ENCODE results near the gene NTRK1. TPM values are rescaled to one million over a fixed set of nuclear protein-coding genes. Genes with fewer than 3 reads are reported as not detected.

Gene NTRK1
- polyA plus RNA-seq, 2 donors, result 0.06 to 0.08 TPM

DNA sequence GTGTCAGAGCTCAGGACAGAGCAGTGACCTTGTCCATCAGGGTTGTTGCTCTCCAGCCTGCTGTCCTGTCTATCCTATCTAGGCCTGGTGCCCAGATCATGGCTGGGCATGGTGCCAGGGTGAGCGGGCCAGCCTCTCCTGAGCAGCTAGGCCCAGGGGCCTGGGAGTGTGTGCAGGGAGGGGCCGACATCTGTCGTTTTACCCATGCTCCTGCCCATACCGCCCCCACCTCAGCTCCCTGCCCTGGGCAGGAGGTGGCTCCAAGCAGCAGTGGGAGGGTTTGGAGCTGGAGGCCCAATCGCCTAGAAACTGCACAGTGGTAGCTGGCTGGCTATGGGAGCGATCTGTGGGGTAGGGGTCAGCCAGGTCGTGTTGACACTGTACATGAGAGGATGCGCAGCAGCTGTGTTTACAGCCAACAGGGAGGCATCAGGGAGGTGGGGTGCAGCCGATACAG lies 8.2 kb upstream of the NTRK1 start:
- Histone ChIP-seq H3K27me3 (ENCODE audit: control insufficient read depth in 1 of 2, insufficient read depth in 2 of 2, low read length in 2 of 2) (peaks cover 0 to 4% of the 10 kb centered on the region in 2 donors), H3K36me3 (ENCODE audit: control insufficient read depth in 2 of 2, insufficient read depth in 2 of 2, low read length in 1 of 2) (no peaks in the 10 kb centered on the region), H3K27ac (ENCODE audit: low read depth in 2 of 2, low read length in 1 of 2) (no peak overlapping the region), H3K9me3 (ENCODE audit: control insufficient read depth in 2 of 2, insufficient read depth in 1 of 2, low read depth in 1 of 2, low read length in 1 of 2) (peaks cover 0 to 4% of the 10 kb centered on the region in 2 donors), H3K4me1 (ENCODE audit: control insufficient read depth in 2 of 2, insufficient read depth in 2 of 2, low read length in 1 of 2) (peaks cover 4 to 8% of the 10 kb centered on the region in 2 donors), H3K4me3 (ENCODE audit: low read depth in 1 of 2, low read length in 2 of 2) (no peak overlapping the region)
- 39 to 43% methylated on average over 9 of the region's 9 CpGs for WGBS, 2 donors

DNA sequence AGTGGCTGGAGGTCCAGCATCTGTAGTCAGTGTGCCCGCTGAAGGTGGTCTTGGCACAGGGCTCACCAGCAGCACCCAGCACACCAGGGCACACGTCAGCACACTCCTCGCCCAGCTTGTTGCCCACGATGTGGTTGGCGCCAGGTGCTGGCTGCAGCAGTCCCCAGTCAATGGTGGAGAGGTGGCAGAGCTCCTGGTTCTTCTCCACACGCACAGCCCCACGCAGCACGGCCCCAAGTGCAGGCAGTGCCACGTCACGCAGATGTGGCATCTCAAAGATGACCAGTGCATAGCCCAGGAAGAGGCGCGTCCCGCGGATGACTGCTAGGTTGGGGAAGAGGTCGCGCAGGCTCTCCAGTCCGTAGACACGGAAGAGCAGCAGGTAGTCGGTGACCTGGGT lies 6.9 kb upstream of the NTRK1 start:
- Histone ChIP-seq H3K9me3 (ENCODE audit: control insufficient read depth in 2 of 2, insufficient read depth in 1 of 2, low read depth in 1 of 2, low read length in 1 of 2) (peaks cover 0 to 4% of the 10 kb centered on the region in 2 donors), H3K27ac (ENCODE audit: low read depth in 2 of 2, low read length in 1 of 2) (no peak overlapping the region), H3K36me3 (ENCODE audit: control insufficient read depth in 2 of 2, insufficient read depth in 2 of 2, low read length in 1 of 2) (no peaks in the 10 kb centered on the region), H3K4me1 (ENCODE audit: control insufficient read depth in 2 of 2, insufficient read depth in 2 of 2, low read length in 1 of 2) (peaks cover 4 to 8% of the 10 kb centered on the region in 2 donors), H3K4me3 (ENCODE audit: low read depth in 1 of 2, low read length in 2 of 2) (no peak overlapping the region), H3K27me3 (ENCODE audit: control insufficient read depth in 1 of 2, insufficient read depth in 2 of 2, low read length in 2 of 2) (peaks cover 3% of the 10 kb centered on the region in 2 donors)
- WGBS, 2 donors, result 95 to 96% methylated on average over 19 of the region's 19 CpGs

DNA sequence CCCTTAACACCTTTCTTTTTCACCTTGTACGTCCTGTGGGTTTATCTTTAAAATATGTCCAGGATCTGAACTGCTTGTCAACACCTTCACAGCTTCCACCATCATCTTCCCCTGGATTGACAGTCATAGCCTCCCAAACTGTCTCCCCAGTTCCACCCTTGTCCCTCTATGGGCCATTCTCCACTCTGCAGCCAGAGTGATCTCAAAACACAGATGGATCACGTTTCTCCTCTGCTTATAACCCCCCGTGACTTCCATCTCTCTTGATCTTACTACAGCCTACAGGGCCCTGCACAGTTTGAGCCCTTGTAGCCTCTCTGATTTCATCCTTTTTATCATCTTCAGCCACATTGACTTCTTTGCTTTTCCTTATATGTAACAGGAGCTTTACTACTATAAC lies 6.0 kb upstream of the NTRK1 start:
- peaks cover 5 to 8% of the 10 kb centered on the region in 2 donors for H3K4me1 ChIP-seq (ENCODE audit: control insufficient read depth in 2 of 2, insufficient read depth in 2 of 2, low read length in 1 of 2)
- WGBS, 2 donors, result 58 to 71% methylated on average over 3 of the region's 3 CpGs
- peaks cover 3 to 5% of the 10 kb centered on the region in 2 donors for H3K27me3 ChIP-seq (ENCODE audit: control insufficient read depth in 1 of 2, insufficient read depth in 2 of 2, low read length in 2 of 2)
- H3K4me3 ChIP-seq (ENCODE audit: low read depth in 1 of 2, low read length in 2 of 2), result no peak overlapping the region
- H3K36me3 ChIP-seq (ENCODE audit: control insufficient read depth in 2 of 2, insufficient read depth in 2 of 2, low read length in 1 of 2), result no peaks in the 10 kb centered on the region
- peaks cover 0 to 4% of the 10 kb centered on the region in 2 donors for H3K9me3 ChIP-seq (ENCODE audit: control insufficient read depth in 2 of 2, insufficient read depth in 1 of 2, low read depth in 1 of 2, low read length in 1 of 2)
- no peak overlapping the region for H3K27ac ChIP-seq (ENCODE audit: low read depth in 2 of 2, low read length in 1 of 2)

DNA sequence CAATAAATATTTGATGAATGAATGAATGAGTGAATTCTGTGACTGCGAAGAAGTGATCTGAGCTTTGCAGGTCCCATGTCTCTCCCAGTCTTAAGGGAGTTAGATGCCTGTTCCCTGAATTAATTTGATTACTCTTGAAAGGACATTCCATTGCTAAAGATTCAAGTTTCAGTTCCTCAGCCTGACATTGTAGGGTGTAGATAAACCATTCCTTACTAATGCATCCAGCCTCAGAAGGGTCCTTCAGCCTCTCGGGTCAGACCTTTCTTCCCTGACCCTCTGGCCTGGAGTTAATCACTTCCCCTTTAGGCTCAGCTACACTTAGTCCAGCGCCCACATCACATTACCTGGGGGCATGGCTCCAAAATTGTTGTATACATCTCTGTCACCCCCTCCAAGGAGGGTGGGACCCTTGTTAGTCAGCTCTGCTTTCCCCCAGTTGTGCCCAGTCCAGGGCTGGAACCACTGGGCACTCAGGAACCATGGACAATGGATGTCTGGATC lies 4.3 kb upstream of the NTRK1 start:
- H3K36me3 ChIP-seq (ENCODE audit: control insufficient read depth in 2 of 2, insufficient read depth in 2 of 2, low read length in 1 of 2), result no peaks in the 10 kb centered on the region
- no peak overlapping the region for H3K27ac ChIP-seq (ENCODE audit: low read depth in 2 of 2, low read length in 1 of 2)
- WGBS, 2 donors, result 75 to 77% methylated on average over 3 of the region's 3 CpGs
- H3K4me1 ChIP-seq (ENCODE audit: control insufficient read depth in 2 of 2, insufficient read depth in 2 of 2, low read length in 1 of 2), result peaks cover 7 to 14% of the 10 kb centered on the region in 2 donors
- peaks cover 3 to 5% of the 10 kb centered on the region in 2 donors for H3K27me3 ChIP-seq (ENCODE audit: control insufficient read depth in 1 of 2, insufficient read depth in 2 of 2, low read length in 2 of 2)
- H3K9me3 ChIP-seq (ENCODE audit: control insufficient read depth in 2 of 2, insufficient read depth in 1 of 2, low read depth in 1 of 2, low read length in 1 of 2), result peaks cover 0 to 4% of the 10 kb centered on the region in 2 donors
- no peak overlapping the region for H3K4me3 ChIP-seq (ENCODE audit: low read depth in 1 of 2, low read length in 2 of 2)

DNA sequence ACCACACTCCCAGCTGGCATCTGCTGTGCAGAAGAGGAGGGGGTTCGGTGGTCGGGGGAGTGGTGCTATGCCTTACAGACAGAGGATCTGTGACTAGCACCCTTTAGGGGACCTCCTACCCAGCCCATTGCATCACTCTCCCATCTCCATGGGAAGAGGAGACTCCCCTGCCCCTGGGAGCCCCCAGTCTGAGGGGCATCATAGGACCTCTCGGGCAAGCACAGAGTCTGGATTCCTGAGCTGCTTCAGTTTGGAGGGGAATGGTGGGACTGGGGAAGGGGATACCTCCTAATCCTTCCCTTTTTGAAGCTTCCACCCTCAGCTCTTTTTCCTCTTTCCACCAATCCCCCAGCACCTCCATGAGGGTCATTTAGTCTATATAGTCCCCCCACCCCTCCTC lies 3.1 kb upstream of the NTRK1 start:
- Histone ChIP-seq H3K36me3 (ENCODE audit: control insufficient read depth in 2 of 2, insufficient read depth in 2 of 2, low read length in 1 of 2) (no peaks in the 10 kb centered on the region), H3K27me3 (ENCODE audit: control insufficient read depth in 1 of 2, insufficient read depth in 2 of 2, low read length in 2 of 2) (peaks cover 3 to 10% of the 10 kb centered on the region in 2 donors), H3K4me3 (ENCODE audit: low read depth in 1 of 2, low read length in 2 of 2) (no peak overlapping the region), H3K4me1 (ENCODE audit: control insufficient read depth in 2 of 2, insufficient read depth in 2 of 2, low read length in 1 of 2) (peaks cover 3 to 9% of the 10 kb centered on the region in 2 donors), H3K9me3 (ENCODE audit: control insufficient read depth in 2 of 2, insufficient read depth in 1 of 2, low read depth in 1 of 2, low read length in 1 of 2) (peaks cover 0 to 4% of the 10 kb centered on the region in 2 donors), H3K27ac (ENCODE audit: low read depth in 2 of 2, low read length in 1 of 2) (no peak overlapping the region)
- 54 to 65% methylated on average over 3 of the region's 3 CpGs for WGBS, 2 donors

DNA sequence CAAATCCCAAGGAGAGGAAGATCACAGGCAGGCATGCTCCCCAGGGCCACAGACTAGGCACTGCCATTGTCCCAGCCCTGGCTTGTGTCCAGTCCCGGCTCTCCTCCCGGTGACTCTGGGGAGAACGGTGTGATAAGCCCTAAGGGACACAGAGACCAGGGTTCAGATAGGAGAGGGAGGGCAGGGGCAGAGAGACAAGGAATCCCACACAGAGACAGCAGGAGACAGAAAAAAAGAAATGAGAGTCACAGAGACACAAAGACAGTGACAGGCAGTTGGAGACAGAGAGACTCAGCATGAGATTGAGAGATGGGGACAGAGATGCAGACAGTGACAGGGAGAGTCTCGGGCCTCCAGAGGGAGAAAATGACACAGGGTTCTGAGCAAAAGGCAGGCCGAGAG lies 2.1 kb upstream of the NTRK1 start:
- peaks cover 3 to 10% of the 10 kb centered on the region in 2 donors for H3K27me3 ChIP-seq (ENCODE audit: control insufficient read depth in 1 of 2, insufficient read depth in 2 of 2, low read length in 2 of 2)
- H3K9me3 ChIP-seq (ENCODE audit: control insufficient read depth in 2 of 2, insufficient read depth in 1 of 2, low read depth in 1 of 2, low read length in 1 of 2), result peaks cover 0 to 3% of the 10 kb centered on the region in 2 donors
- peaks cover 3 to 9% of the 10 kb centered on the region in 2 donors for H3K4me1 ChIP-seq (ENCODE audit: control insufficient read depth in 2 of 2, insufficient read depth in 2 of 2, low read length in 1 of 2)
- H3K4me3 ChIP-seq (ENCODE audit: low read depth in 1 of 2, low read length in 2 of 2), result no peak overlapping the region
- no peaks in the 10 kb centered on the region for H3K36me3 ChIP-seq (ENCODE audit: control insufficient read depth in 2 of 2, insufficient read depth in 2 of 2, low read length in 1 of 2)
- 23 to 25% methylated on average over 5 of the region's 5 CpGs for WGBS, 2 donors
- no peak overlapping the region for H3K27ac ChIP-seq (ENCODE audit: low read depth in 2 of 2, low read length in 1 of 2)

DNA sequence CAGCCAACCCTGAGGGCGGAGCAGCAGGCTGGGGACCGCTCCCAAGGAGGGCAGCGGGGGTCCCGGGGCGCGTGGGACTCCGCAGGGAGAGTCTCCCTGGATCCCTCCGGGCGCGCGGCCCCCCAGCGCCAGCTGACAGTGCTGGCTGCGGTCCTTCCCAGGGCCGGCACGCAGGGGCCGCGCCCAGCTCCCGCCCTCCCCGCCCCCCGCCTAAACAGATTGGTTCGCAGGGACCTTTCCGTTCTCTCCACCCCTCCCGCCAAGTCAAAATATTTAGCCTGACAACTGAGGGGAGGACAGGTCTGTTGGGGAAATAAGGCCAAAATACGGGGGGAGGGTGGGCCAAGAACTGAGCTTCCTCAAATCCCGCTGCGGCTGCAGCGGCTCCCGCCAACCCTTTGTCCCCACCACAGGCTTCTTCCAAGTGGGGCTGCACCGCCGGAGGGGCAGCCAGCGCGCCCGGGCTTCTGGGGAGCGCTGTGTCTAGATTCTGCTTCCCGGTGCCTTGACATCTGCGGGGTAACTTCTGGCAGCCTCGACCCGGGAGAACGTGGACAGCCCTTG lies 1.6 kb upstream of the NTRK1 start, which contains the start of gene INSRR:
Gene INSRR (minus strand): TSS at position 159 of the 564 bp plus-strand sequence. CDS start 496 bp downstream, outside the sequence.
- 6% methylated on average over 39 of the region's 39 CpGs for WGBS, 2 donors
- H3K27ac ChIP-seq (ENCODE audit: low read depth in 2 of 2, low read length in 1 of 2), result no peak within 1 kb of the TSS
- H3K4me1 ChIP-seq (ENCODE audit: control insufficient read depth in 2 of 2, insufficient read depth in 2 of 2, low read length in 1 of 2), result peaks cover 3 to 9% of the 10 kb centered on the region in 2 donors
- no peaks in the 10 kb centered on the region for H3K36me3 ChIP-seq (ENCODE audit: control insufficient read depth in 2 of 2, insufficient read depth in 2 of 2, low read length in 1 of 2)
- peak within 1 kb of the TSS in 1 of 2 donors; percentile 7 for H3K4me3 ChIP-seq (ENCODE audit: low read depth in 1 of 2, low read length in 2 of 2)
- H3K9me3 ChIP-seq (ENCODE audit: control insufficient read depth in 2 of 2, insufficient read depth in 1 of 2, low read depth in 1 of 2, low read length in 1 of 2), result no peaks in the 10 kb centered on the region
- H3K27me3 ChIP-seq (ENCODE audit: control insufficient read depth in 1 of 2, insufficient read depth in 2 of 2, low read length in 2 of 2), result peaks cover 3 to 10% of the 10 kb centered on the region in 2 donors

DNA sequence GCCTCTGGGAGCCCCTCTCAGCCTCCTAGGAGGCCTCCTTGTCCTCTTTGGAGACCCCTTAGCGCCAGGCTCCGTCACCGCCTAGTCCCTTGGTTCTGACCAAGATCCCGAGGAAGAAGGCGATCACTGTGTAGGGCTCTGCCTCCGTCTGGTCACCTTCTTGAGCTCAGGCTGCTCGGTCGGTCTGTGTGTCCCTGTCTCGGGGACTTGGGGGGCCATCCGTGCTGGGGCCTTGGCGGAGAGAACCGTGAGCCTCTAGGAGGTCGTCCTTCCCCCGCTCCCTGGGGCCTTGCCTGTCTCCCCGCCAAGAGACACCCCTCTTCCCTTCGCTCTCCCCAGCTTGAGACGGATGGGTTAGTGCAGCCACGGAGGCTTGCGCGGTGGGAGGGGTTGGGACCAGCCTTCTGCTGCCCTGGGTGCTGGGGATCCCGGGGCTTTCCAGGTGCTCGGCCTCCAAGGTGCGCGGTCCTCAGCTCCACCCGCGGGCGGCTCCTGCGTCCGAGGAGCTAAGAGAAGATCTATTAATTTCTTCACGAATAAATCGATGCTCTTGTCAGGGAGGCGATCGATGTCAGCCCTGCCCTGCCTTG lies 1.0 kb upstream of the NTRK1 start:
- peak overlapping the region in 1 of 2 donors; percentile 7 for H3K4me3 ChIP-seq (ENCODE audit: low read depth in 1 of 2, low read length in 2 of 2)

DNA sequence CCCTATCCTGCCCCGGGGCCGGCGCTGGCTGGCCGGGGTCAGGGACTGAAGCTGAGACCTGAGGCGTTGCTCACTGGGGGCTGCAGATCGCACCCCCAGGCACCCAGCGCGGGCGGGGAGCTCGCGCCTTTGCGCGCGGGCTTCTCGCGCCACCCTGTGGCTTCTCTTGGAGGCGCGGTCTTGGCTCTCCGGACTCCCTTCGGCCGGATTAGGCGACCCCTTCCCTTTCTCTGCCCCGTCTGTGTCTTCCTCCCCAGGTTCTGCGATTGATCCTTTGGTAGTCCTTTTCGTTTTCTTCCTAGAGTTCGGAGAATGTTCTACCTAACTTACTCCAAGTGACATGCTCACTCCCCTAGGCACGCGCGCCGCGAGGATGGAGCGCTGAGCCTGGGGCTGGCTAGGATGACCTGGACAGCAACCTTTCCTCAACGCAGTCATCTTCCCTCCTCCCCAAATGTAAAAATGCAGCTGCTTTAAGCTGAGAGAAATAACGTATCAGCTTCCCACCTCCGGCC lies 495 bp upstream of the NTRK1 start:
- peaks cover 3 to 9% of the 10 kb centered on the region in 2 donors for H3K4me1 ChIP-seq (ENCODE audit: control insufficient read depth in 2 of 2, insufficient read depth in 2 of 2, low read length in 1 of 2)
- no peaks in the 10 kb centered on the region for H3K36me3 ChIP-seq (ENCODE audit: control insufficient read depth in 2 of 2, insufficient read depth in 2 of 2, low read length in 1 of 2)
- 1% methylated on average over 34 to 35 of the region's 35 CpGs for WGBS, 2 donors
- peak overlapping the region; percentile 7 to 12 for H3K4me3 ChIP-seq (ENCODE audit: low read depth in 1 of 2, low read length in 2 of 2)
- no peak overlapping the region for H3K27ac ChIP-seq (ENCODE audit: low read depth in 2 of 2, low read length in 1 of 2)
- H3K27me3 ChIP-seq (ENCODE audit: control insufficient read depth in 1 of 2, insufficient read depth in 2 of 2, low read length in 2 of 2), result peaks cover 3 to 10% of the 10 kb centered on the region in 2 donors
- no peaks in the 10 kb centered on the region for H3K9me3 ChIP-seq (ENCODE audit: control insufficient read depth in 2 of 2, insufficient read depth in 1 of 2, low read depth in 1 of 2, low read length in 1 of 2)

More for the DNA sequence above, 1.0 kb upstream of the NTRK1 start:
- H3K4me1 ChIP-seq (ENCODE audit: control insufficient read depth in 2 of 2, insufficient read depth in 2 of 2, low read length in 1 of 2), result peaks cover 3 to 9% of the 10 kb centered on the region in 2 donors
- H3K27ac ChIP-seq (ENCODE audit: low read depth in 2 of 2, low read length in 1 of 2), result no peak overlapping the region
- peaks cover 3 to 10% of the 10 kb centered on the region in 2 donors for H3K27me3 ChIP-seq (ENCODE audit: control insufficient read depth in 1 of 2, insufficient read depth in 2 of 2, low read length in 2 of 2)
- H3K9me3 ChIP-seq (ENCODE audit: control insufficient read depth in 2 of 2, insufficient read depth in 1 of 2, low read depth in 1 of 2, low read length in 1 of 2), result no peaks in the 10 kb centered on the region
- no peaks in the 10 kb centered on the region for H3K36me3 ChIP-seq (ENCODE audit: control insufficient read depth in 2 of 2, insufficient read depth in 2 of 2, low read length in 1 of 2)
- WGBS, 2 donors, result 3% methylated on average over 31 to 33 of the region's 33 CpGs

Data from esophagus (tissue), 2 donors.